Adrenal gland (tissue), 12 donors: ENCODE data around the gene SEMA3A. TPM values are rescaled to one million over a fixed set of nuclear protein-coding genes. Genes with fewer than 3 reads are reported as not detected.

Experiments
- DNase-seq, 7 donors: peaks; one replicate each; pipeline ENCODE4 v3.0.0-alpha.2; 2019 to 2020
- H3K27ac ChIP-seq, 5 donors: fragments of 200-600 bp; sonication (generic) in 4 of 5; 1 replicate in 3 of 5; 2 replicates in 2 of 5; pipeline versions ENCODE4 v1.5.1 to v1.8.0; 2016 to 2020; ENCODE audit warnings: mild to moderate bottlenecking in 1 of 5
- H3K27me3 ChIP-seq: fragments of 200-600 bp; 2 replicates; pipeline ENCODE4 v1.8.0; 2021
- H3K36me3 ChIP-seq, 2 donors: fragments of 200-600 bp; replicated peaks in 1 of 2; 1 replicate in 1 of 2; 2 replicates in 1 of 2; pipeline versions ENCODE4 v1.5.1 to v1.8.0; 2018 to 2022
- H3K4me1 ChIP-seq, 2 donors: fragments of 200-600 bp; replicated peaks in 1 of 2; 1 replicate in 1 of 2; 2 replicates in 1 of 2; pipeline versions ENCODE4 v1.5.1 to v1.8.0; 2018 to 2021
- H3K4me3 ChIP-seq, 4 donors: fragments of 200-600 bp; sonication (generic) in 3 of 4; one replicate each; pipeline ENCODE4 v1.5.1; 2016 to 2018
- H3K9me3 ChIP-seq, 3 donors: fragments of 200-600 bp; sonication (generic) in 1 of 3; replicated peaks in 1 of 3; 1 replicate in 2 of 3; 2 replicates in 1 of 3; pipeline versions ENCODE4 v1.5.1 to v1.8.0; 2016 to 2021
- POLR2A ChIP-seq, 2 donors: fragments of 450-650 bp; IDR thresholded peaks; one replicate each; pipeline ENCODE4 v1.6.1; 2017; ENCODE audit warnings: antibody characterized with exemption in 2 of 2, mild to moderate bottlenecking in 2 of 2, moderate library complexity in 1 of 2
- WGBS, 4 donors: extraction: QIAGEN DNeasy Blood & Tissue Kit in 2 of 4; methylation state at CpG; one replicate each; pipeline versions ENCODE4 v1.1.5 to v1.1.7; 2013 to 2017; 5-methylcytosine and 5-hydroxymethylcytosine counted together
- intact Hi-C, 2 donors: fragments of 100-400 bp; cut with DNase I; formaldehyde crosslinking; loops; one replicate each; pipeline versions ENCODE4 v1.14.1 to v1.15.0; 2022 to 2023
- polyA plus RNA-seq, 3 donors: library from polyadenylated mRNA; stranded (reverse); fragments of 200-250 nt in 2 of 3; fragments of 350-450 nt in 1 of 3; fragmentation: Illumina TruSeq in 1 of 3; extraction: RNeasy Lipid Tissue Mini Kit (QIAGEN cat#74804) in 1 of 3; gene quantifications; one replicate each; pipeline ENCODE4 v1.2.3, GENCODE V29; 2013 to 2014
- total RNA-seq, 9 donors: library from RNA; depleted of rRNA in 4 of 9; stranded (reverse); fragments of >200 nt in 4 of 9; fragments of 120-200 nt in 1 of 9; fragmentation: NEBNext Ultra II Directional in 1 of 9; extraction: Animal tissue kit (Norgen Biotek cat#: 25700) in 1 of 9; gene quantifications; one replicate each; pipeline versions ENCODE4 v1.1.0 to v1.2.4, GENCODE V29; 2013 to 2023
- TF ChIP-seq, protein P1 (sequence below), 6 experiments: fragments of 450-650 bp in 4 of 6; fragments of 200-600 bp in 2 of 6; sonication (generic) in 1 of 6; IDR thresholded peaks; 1 replicate in 5 of 6; 2 replicates in 1 of 6; pipeline versions ENCODE4 v1.5.1 to v1.8.0; 2016 to 2021; ENCODE audit warnings: antibody characterized with exemption in 6 of 6, mild to moderate bottlenecking in 2 of 6, moderate library complexity in 1 of 6
- donor health status: healthy with polysubstance abuse.
- donor health status: Bipolar disorder and iron deficiency.
- donor health status: DM: yes; HTN: yes; CAD: no.
- donor health status: DM: no; HTN: no; CAD: no.
- donor health status: DM: no; HTN: no; CAD: no.
- donor health status: DM: yes; HTN: yes; CAD: no.

SEMA3A gene
- total and polyA plus RNA-seq, 12 donors, result 0.24 to 17.5 (median 1.2) TPM

DNA sequence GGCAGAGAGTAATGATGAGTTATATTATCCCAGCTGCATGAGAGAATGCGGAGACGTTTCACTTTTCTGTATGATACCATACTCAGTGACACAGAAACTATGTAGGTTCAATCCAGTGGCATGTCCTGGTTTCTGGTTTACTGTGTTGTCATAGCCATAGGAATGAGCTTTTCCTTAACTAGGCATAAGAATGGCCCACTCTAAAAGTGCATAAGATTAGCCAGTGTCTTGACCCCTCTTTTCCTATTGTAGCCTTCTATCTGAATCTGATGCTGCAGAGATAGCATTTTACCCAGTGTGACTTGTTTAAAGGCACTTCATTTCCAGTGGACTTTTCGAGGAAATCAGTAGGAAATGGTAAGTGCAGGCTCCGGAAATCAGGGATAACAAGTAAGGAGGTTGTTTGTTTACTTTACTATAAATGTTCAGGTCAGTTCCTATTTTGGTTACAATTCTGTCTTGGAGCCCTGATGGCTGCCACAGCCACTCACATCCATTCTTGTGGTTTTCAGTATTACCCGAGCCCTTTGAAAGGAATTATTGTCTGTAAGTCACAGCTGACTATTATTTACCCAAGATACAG lies 70.5 kb downstream of the SEMA3A start:
- Histone ChIP-seq H3K27me3 (no peaks in the 10 kb centered on the region), H3K9me3 (peaks cover 0 to 6% (median 0%) of the 10 kb centered on the region in 3 donors), H3K4me1 (no peaks in the 10 kb centered on the region), H3K36me3 (no peaks in the 10 kb centered on the region), H3K27ac (no peak overlapping the region), H3K4me3 (no peak overlapping the region)
- intact Hi-C loops, result no loop called here
- no peak for DNase-seq
- 45 to 51% (median 49%) methylated on average over 5 of the region's 5 CpGs for WGBS, 4 donors
- no peak for TF ChIP-seq POLR2A (IDR thresholded peaks at IDR 0.05)
- TF ChIP-seq, protein P1, sequence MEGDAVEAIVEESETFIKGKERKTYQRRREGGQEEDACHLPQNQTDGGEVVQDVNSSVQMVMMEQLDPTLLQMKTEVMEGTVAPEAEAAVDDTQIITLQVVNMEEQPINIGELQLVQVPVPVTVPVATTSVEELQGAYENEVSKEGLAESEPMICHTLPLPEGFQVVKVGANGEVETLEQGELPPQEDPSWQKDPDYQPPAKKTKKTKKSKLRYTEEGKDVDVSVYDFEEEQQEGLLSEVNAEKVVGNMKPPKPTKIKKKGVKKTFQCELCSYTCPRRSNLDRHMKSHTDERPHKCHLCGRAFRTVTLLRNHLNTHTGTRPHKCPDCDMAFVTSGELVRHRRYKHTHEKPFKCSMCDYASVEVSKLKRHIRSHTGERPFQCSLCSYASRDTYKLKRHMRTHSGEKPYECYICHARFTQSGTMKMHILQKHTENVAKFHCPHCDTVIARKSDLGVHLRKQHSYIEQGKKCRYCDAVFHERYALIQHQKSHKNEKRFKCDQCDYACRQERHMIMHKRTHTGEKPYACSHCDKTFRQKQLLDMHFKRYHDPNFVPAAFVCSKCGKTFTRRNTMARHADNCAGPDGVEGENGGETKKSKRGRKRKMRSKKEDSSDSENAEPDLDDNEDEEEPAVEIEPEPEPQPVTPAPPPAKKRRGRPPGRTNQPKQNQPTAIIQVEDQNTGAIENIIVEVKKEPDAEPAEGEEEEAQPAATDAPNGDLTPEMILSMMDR (IDR thresholded peaks at IDR 0.05), result no peak

DNA sequence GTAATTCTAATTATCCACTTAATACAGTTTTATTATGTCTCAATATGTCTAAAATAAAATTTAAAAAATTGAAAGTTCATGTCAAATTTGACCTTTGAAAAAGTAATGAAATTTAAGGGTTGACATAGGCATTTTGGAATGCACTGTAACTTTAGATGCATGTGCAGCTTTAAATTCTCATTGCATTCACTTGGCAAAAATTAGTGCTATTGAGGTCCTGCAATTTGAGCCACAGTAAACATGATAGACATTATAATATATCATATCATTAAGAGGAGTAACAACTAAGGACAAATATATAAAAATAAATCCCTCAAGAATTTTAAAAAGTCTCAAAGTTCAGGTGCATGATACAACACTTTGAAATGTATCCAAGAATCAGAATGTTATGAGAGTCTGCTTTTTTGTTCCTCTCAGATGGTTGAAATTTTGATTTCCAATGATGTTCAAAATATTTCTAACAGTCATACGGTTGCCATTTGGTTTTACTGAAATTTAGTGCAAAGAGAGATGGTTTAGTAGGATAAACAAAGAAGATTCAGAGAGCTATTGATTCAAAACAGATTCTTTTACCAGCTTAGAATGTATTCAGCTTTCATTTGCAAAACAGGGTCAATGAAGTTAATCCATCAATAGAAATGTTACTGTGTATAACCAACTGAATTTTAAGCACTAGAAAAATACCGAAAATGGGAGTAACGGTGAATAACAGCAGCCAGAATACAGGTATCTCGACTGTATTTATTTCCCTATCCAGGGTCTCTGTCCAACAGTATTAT lies 71.8 kb downstream of the SEMA3A start:
- DNase-seq, result no peak

DNA sequence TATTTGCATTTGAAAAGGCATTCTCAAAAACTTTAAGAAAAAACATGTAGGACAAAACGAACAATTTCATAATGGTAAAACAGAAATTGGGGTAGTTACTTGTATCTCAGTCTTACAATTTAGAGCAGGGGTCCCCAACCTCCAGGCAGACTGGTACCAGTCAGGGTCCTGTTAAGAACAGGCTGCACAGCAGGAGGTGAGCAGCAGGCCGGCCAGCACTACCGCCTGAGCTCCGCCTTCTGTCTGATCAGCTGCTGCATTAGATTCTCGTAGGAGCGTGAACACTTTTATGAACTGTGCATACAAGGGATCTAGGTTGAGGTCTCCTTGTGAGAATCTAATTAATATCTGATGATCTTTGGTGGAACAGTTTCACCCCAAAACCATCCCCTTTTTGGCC lies 77.3 kb downstream of the SEMA3A start:
- no peaks in the 10 kb centered on the region for H3K4me1 ChIP-seq
- intact Hi-C loops, result no loop called here
- H3K4me3 ChIP-seq, result no peak overlapping the region
- 92 to 96% (median 93%) methylated on average over 6 of the region's 6 CpGs for WGBS, 4 donors
- no peak for DNase-seq
- H3K27me3 ChIP-seq, result no peaks in the 10 kb centered on the region
- no peaks in the 10 kb centered on the region for H3K36me3 ChIP-seq
- H3K27ac ChIP-seq, result no peak overlapping the region
- peaks cover 0 to 6% (median 0%) of the 10 kb centered on the region in 3 donors for H3K9me3 ChIP-seq
- TF ChIP-seq, protein P1 (IDR thresholded peaks at IDR 0.05), result no peak
- TF ChIP-seq POLR2A (IDR thresholded peaks at IDR 0.05), result no peak

More for the DNA sequence above, 71.8 kb downstream of the SEMA3A start:
- TF ChIP-seq POLR2A (IDR thresholded peaks at IDR 0.05), result no peak
- TF ChIP-seq, protein P1 (IDR thresholded peaks at IDR 0.05), result no peak
- Histone ChIP-seq H3K27me3 (no peaks in the 10 kb centered on the region), H3K4me3 (no peak overlapping the region), H3K4me1 (no peaks in the 10 kb centered on the region), H3K9me3 (peaks cover 0 to 6% (median 0%) of the 10 kb centered on the region in 3 donors), H3K27ac (no peak overlapping the region), H3K36me3 (no peaks in the 10 kb centered on the region)
- intact Hi-C loops, result no loop called here
- 76 to 86% (median 83%) methylated on average over 4 of the region's 4 CpGs for WGBS, 4 donors

DNA sequence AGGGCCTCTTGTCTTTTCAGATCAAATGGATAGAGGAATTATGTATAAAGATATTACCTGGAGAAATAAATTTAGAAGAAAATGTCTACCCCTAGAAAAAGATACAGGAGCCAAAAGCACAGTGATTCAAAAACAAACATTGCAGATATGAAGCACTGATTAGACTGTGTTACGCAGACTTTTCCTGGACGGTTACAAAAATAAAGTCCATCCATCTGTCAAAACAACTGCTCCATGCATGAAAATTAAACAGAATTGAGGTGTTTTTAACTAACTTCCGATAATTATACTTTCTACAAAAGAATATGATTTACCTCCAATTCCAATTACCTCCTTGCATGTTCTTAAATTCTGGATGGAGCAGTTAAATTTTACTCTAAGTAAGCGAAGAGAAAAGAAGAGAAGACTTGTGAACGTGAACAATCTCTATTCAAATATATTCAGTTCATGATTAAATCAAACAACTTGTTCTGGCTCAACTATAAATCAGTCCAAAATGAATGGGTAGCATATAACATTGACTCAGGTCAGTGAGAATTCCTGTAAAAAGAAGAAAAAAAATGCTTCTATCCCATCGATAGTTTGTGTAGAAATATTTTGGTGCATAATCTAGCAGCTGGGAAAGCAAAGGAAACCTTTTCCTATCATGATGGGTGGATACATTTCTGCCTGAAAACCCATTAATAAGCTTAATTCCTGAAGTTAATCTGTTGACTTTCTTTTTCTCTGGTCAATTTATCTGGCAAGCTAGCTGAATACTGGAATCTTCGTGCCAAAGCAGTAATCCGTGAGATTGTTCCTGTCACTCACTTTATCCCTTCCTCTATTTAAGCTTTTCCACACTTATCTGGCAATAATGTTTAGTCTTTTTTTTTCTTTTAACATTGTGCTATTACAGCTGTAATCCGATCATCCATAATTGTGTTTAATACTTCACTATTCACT lies 80.4 kb downstream of the SEMA3A start:
- TF ChIP-seq, protein P1 (IDR thresholded peaks at IDR 0.05), result no peak
- no peak for TF ChIP-seq POLR2A (IDR thresholded peaks at IDR 0.05)
- 62 to 70% (median 68%) methylated on average over 9 of the region's 9 CpGs for WGBS, 4 donors
- no peak overlapping the region for H3K27ac ChIP-seq
- no peaks in the 10 kb centered on the region for H3K36me3 ChIP-seq
- DNase-seq, result no peak
- no peaks in the 10 kb centered on the region for H3K4me1 ChIP-seq
- H3K9me3 ChIP-seq, result no peaks in the 10 kb centered on the region
- intact Hi-C loops, result no loop called here
- H3K4me3 ChIP-seq, result no peak overlapping the region
- H3K27me3 ChIP-seq, result no peaks in the 10 kb centered on the region
